ENCODE measurements around the gene VWA8. TPM values are rescaled to one million over a fixed set of nuclear protein-coding genes. Genes with fewer than 3 reads are reported as not detected.
A peak's percentile ranks its signal among the peaks of the same experiment; 100 is the strongest.

Gene VWA8
- total and polyA plus RNA-seq, 2 of the 13 experiments (the other 11 are each of a cell fraction or from before 2014, with no cell fraction given), result 9.1 to 17.3 TPM

DNA sequence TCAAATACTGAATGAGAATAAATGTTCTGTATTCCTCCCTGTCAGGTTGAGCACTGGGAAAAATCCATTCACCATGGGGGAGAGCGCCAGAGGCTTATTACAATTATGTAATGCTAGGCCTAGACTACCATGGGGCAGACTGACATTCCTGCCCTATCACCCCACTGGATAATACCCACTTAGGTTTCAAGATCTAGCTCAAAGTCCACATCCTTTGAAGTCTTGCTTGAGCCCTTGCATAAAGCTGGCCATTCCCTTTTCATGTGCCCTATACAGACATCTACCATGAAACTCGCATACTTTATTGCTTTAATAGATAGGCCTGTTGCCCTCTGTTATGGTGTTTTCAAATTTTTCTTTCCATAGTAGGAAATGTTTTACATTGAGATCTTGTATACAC is 354.3 kb downstream of the VWA8 start (continued):
- TF ChIP-seq, protein P1, sequence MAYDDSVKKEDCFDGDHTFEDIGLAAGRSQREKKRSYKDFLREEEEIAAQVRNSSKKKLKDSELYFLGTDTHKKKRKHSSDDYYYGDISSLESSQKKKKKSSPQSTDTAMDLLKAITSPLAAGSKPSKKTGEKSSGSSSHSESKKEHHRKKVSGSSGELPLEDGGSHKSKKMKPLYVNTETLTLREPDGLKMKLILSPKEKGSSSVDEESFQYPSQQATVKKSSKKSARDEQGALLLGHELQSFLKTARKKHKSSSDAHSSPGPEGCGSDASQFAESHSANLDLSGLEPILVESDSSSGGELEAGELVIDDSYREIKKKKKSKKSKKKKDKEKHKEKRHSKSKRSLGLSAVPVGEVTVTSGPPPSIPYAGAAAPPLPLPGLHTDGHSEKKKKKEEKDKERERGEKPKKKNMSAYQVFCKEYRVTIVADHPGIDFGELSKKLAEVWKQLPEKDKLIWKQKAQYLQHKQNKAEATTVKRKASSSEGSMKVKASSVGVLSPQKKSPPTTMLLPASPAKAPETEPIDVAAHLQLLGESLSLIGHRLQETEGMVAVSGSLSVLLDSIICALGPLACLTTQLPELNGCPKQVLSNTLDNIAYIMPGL (CRISPR knock-in tag; IDR thresholded peaks at IDR 0.05; ENCODE audit: borderline replicate concordance in 1 of 2, low read depth in 1 of 2), result no peak
- no peak for TF ChIP-seq RBM22 (optimal IDR thresholded peaks at IDR 0.05; ENCODE audit: low read length)
- TF ChIP-seq ZSCAN20 (CRISPR knock-in tag; IDR thresholded peaks at IDR 0.05; ENCODE audit: borderline replicate concordance), result no peak
- no peak for TF ChIP-seq ZNF496 (CRISPR knock-in tag; IDR thresholded peaks at IDR 0.05; ENCODE audit: insufficient replicate concordance)
- TF ChIP-seq, protein P2, sequence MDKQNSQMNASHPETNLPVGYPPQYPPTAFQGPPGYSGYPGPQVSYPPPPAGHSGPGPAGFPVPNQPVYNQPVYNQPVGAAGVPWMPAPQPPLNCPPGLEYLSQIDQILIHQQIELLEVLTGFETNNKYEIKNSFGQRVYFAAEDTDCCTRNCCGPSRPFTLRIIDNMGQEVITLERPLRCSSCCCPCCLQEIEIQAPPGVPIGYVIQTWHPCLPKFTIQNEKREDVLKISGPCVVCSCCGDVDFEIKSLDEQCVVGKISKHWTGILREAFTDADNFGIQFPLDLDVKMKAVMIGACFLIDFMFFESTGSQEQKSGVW (CRISPR knock-in tag; IDR thresholded peaks at IDR 0.05; ENCODE audit: borderline replicate concordance), result no peak
- TF ChIP-seq ZNF124 (CRISPR knock-in tag; IDR thresholded peaks at IDR 0.05), result no peak
- TF ChIP-seq TRIM24 (CRISPR knock-in tag; IDR thresholded peaks at IDR 0.05), result no peak
- no peak for TF ChIP-seq ZNF484 (CRISPR knock-in tag; IDR thresholded peaks at IDR 0.05; ENCODE audit: borderline replicate concordance, low read depth)
- TF ChIP-seq TAF15 (IDR thresholded peaks at IDR 0.05; ENCODE audit: low read depth, low read length, poor library complexity, severe bottlenecking), result no peak
- TF ChIP-seq GATAD1 (CRISPR knock-in tag; IDR thresholded peaks at IDR 0.05), result no peak
- no peak for TF ChIP-seq DNMT1 (CRISPR knock-in tag; IDR thresholded peaks at IDR 0.05)
- no peak for TF ChIP-seq CENPX (CRISPR knock-in tag; IDR thresholded peaks at IDR 0.05)
- no peak for TF ChIP-seq ZNF225 (CRISPR knock-in tag; IDR thresholded peaks at IDR 0.05)
- TF ChIP-seq HNRNPH1 (optimal IDR thresholded peaks at IDR 0.05; ENCODE audit: low read depth, low read length), result no peak
- TF ChIP-seq ARID2 (CRISPR knock-in tag; IDR thresholded peaks at IDR 0.05; ENCODE audit: borderline replicate concordance), result no peak
- TF ChIP-seq THAP11 (CRISPR knock-in tag; IDR thresholded peaks at IDR 0.05), result 0 out of 2 replicates have a peak, but pooled peaks have one; percentile 31
- TF ChIP-seq, protein P3, sequence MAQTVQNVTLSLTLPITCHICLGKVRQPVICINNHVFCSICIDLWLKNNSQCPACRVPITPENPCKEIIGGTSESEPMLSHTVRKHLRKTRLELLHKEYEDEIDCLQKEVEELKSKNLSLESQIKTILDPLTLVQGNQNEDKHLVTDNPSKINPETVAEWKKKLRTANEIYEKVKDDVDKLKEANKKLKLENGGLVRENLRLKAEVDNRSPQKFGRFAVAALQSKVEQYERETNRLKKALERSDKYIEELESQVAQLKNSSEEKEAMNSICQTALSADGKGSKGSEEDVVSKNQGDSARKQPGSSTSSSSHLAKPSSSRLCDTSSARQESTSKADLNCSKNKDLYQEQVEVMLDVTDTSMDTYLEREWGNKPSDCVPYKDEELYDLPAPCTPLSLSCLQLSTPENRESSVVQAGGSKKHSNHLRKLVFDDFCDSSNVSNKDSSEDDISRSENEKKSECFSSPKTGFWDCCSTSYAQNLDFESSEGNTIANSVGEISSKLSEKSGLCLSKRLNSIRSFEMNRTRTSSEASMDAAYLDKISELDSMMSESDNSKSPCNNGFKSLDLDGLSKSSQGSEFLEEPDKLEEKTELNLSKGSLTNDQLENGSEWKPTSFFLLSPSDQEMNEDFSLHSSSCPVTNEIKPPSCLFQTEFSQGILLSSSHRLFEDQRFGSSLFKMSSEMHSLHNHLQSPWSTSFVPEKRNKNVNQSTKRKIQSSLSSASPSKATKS (CRISPR knock-in tag; IDR thresholded peaks at IDR 0.05), result no peak
- TF ChIP-seq TAF1 (CRISPR knock-in tag; IDR thresholded peaks at IDR 0.05), result no peak
- no peak for TF ChIP-seq ZNF724P (CRISPR knock-in tag; IDR thresholded peaks at IDR 0.05; ENCODE audit: borderline replicate concordance)
- TF ChIP-seq ZNF7 (CRISPR knock-in tag; IDR thresholded peaks at IDR 0.05), result no peak
- no peak for TF ChIP-seq SUZ12 (IDR thresholded peaks at IDR 0.05; ENCODE audit: low read depth, low read length)
- no peak for TF ChIP-seq ZEB1 (IDR thresholded peaks at IDR 0.05; ENCODE audit: insufficient replicate concordance, low read depth)
- TF ChIP-seq MAFG (CRISPR knock-in tag; IDR thresholded peaks at IDR 0.05), result no peak
- TF ChIP-seq, protein P4, sequence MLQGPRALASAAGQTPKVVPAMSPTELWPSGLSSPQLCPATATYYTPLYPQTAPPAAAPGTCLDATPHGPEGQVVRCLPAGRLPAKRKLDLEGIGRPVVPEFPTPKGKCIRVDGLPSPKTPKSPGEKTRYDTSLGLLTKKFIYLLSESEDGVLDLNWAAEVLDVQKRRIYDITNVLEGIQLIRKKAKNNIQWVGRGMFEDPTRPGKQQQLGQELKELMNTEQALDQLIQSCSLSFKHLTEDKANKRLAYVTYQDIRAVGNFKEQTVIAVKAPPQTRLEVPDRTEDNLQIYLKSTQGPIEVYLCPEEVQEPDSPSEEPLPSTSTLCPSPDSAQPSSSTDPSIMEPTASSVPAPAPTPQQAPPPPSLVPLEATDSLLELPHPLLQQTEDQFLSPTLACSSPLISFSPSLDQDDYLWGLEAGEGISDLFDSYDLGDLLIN (CRISPR knock-in tag; IDR thresholded peaks at IDR 0.05; ENCODE audit: borderline replicate concordance), result no peak
- no peak for TF ChIP-seq ZNF557 (CRISPR knock-in tag; IDR thresholded peaks at IDR 0.05)
- 0 out of 2 replicates have a peak, but pooled peaks have one; percentile 58 for TF ChIP-seq RCOR2 (CRISPR knock-in tag; IDR thresholded peaks at IDR 0.05)
- TF ChIP-seq ASH2L (IDR thresholded peaks at IDR 0.05; ENCODE audit: insufficient read length, low read depth, low read length), result peak; percentile 29
